ENCODE data around the gene TIMP1. TPM values are rescaled to one million over a fixed set of nuclear protein-coding genes. Genes with fewer than 3 reads are reported as not detected.

Gene TIMP1
- polyA plus RNA-seq, 1 donor = 115 TPM

DNA sequence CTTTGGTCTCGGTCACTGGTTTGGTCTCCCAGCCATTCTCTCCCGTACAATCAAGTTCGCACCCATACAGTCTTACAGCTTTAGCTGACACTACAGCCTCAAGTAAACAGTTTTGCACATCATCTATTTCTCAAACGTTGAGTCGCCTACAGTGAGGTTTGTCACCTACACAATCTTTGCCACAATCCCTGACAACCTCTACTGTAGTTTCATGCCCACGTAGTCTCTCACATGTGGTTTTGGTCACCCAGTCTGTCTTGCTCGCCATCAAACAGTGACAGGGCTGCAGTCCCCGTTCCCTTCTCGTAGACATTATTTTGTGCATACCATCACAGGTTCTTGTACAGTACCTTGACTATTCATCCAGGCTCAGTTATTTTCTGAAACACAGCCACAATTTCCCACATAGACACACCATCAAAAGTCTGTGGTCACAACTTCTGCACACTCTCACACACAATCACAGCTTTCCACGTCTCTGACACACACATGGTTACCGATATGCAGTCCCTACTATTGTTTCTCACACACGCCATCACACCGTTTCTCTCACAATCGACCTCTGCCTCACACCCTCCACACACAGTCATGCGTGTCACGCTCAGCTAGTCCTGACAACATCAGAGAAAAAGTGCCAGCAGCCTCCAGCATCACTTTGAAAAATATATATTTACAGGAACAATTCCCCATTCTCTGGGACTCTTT lies 52.8 kb downstream of the TIMP1 start:
- no peak for DNase-seq (ENCODE audit: low read depth)

Other genes starting within 250 kb of the TIMP1 start
- gene ZNF157, start 211.9 kb upstream of the TIMP1 start, polyA plus RNA-seq (ENCODE audit: insufficient read length) = 0.35 TPM
- gene ZNF41, start 99.2 kb upstream of the TIMP1 start, polyA plus RNA-seq (ENCODE audit: insufficient read length) = 10.2 TPM
- gene ARAF, start 21.2 kb upstream of the TIMP1 start, polyA plus RNA-seq (ENCODE audit: insufficient read length) = 45.0 TPM
- 11.6 TPM for gene SYN1, start 37.4 kb downstream of the TIMP1 start, polyA plus RNA-seq (ENCODE audit: insufficient read length)
- gene CFP, start 47.5 kb downstream of the TIMP1 start, polyA plus RNA-seq (ENCODE audit: insufficient read length) = 3.0 TPM
- gene ELK1, start 68.1 kb downstream of the TIMP1 start, polyA plus RNA-seq (ENCODE audit: insufficient read length) = 21.0 TPM
- 81.7 TPM for gene UXT, start 76.7 kb downstream of the TIMP1 start, polyA plus RNA-seq (ENCODE audit: insufficient read length)

Measured in forelimb muscle (tissue), 1 donor.